Measurements from ENCODE around the gene LMAN1L. TPM values are rescaled to one million over a fixed set of nuclear protein-coding genes. Genes with fewer than 3 reads are reported as not detected.

LMAN1L gene
- total RNA-seq, 2 experiments from 2014 or later, result 0.09 to 0.38 TPM

DNA sequence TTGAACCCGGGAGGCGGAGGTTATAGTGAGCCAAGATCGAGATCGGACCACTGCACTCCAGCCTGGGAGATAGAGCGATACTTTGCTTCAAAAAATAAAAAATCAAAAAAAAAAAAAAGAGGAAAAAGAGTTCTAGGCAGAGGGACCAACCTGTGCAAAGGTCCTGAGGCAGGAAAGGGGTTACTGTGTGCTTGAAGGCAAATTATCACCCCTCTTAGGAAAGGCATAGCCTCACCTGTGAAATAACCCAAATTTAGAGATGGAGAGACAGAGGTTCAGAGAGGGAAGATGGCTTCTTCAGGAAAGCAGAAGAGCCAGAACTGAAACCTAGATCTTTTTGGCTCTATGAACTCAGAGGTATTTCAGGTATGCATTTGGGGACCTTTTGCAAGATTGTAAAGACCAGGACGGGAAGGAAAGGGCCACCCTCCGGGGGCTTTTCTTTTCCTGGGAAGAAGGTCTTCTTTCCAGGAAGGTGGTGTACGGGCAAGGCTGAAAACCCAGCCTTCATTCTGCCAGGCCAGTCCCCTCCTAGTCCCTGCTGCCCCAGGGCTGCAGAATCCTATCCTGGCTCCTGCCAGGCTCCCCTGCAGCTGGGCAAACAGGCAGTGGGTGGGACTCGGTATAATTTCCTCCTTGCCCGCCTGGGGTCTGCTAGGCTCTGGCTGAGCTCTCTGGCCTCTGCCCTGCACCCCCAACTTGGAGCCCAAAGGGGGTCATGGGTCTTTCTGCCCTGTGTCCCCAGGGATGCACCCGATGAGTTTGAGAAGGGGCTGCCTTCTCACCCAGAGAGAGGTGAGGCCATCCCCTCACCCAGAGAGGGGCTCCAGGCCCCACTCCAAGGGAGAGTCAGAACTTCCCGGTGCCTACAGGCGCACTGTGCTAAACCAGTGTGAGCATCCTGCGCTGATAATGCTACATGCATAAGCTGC lies 45.2 kb upstream of the LMAN1L start:
- Histone ChIP-seq H3K79me2 (ENCODE audit: insufficient read depth, low read depth, low read length) (no peaks in the 10 kb centered on the region), H4K20me1 (ENCODE audit: insufficient read depth, low read length) (no peaks in the 10 kb centered on the region), H3K4me1 (ENCODE audit: insufficient read depth, low read length, poor library complexity, severe bottlenecking) (peaks cover 26% of the 10 kb centered on the region), H3K4me3 (ENCODE audit: low read depth, low read length, poor library complexity, severe bottlenecking) (no peak overlapping the region), H3K9me3 (ENCODE audit: low read length) (no peaks in the 10 kb centered on the region), H3K36me3 (ENCODE audit: insufficient read depth, low read length) (no peaks in the 10 kb centered on the region), H3K9me2 (ENCODE audit: insufficient read depth, low read length) (no peaks in the 10 kb centered on the region), H3K4me2 (ENCODE audit: low read length) (no peak overlapping the region), H2AFZ (ENCODE audit: low read length) (no peak overlapping the region), H3K27ac (ENCODE audit: low read depth, low read length, poor library complexity, severe bottlenecking) (no peak overlapping the region)
- TF ChIP-seq EZH2phosphoT487 (IDR thresholded peaks at IDR 0.05; ENCODE audit: borderline replicate concordance, low read depth, low read length), result no peak
- TF ChIP-seq, protein P1, sequence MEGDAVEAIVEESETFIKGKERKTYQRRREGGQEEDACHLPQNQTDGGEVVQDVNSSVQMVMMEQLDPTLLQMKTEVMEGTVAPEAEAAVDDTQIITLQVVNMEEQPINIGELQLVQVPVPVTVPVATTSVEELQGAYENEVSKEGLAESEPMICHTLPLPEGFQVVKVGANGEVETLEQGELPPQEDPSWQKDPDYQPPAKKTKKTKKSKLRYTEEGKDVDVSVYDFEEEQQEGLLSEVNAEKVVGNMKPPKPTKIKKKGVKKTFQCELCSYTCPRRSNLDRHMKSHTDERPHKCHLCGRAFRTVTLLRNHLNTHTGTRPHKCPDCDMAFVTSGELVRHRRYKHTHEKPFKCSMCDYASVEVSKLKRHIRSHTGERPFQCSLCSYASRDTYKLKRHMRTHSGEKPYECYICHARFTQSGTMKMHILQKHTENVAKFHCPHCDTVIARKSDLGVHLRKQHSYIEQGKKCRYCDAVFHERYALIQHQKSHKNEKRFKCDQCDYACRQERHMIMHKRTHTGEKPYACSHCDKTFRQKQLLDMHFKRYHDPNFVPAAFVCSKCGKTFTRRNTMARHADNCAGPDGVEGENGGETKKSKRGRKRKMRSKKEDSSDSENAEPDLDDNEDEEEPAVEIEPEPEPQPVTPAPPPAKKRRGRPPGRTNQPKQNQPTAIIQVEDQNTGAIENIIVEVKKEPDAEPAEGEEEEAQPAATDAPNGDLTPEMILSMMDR (conservative IDR thresholded peaks at IDR 0.05; ENCODE audit: low read length), result no peak
- ChIA-PET CTCF (ENCODE audit: unreplicated experiment) (interaction anchor here (1.1 kb wide), 1 partner anchor 146 kb away, joined by 5 read pairs; no protein-coding TSS in a partner anchor), POLR2A (interaction anchor here (0.5 to 1.0 kb wide), 2 partner anchors 13 to 135 kb away, joined by 3 read pairs; no protein-coding TSS in a partner anchor)
- DNase-seq (ENCODE audit: low spot score), result no peak
- intact Hi-C loops (cut with micrococcal nuclease; ENCODE audit: unreplicated experiment), result loop anchor here (10.0 kb wide), 1 partner anchor 393 kb away; no protein-coding TSS in a partner anchor
- BruUV-seq (replicated peaks), result no TSS peak

DNA sequence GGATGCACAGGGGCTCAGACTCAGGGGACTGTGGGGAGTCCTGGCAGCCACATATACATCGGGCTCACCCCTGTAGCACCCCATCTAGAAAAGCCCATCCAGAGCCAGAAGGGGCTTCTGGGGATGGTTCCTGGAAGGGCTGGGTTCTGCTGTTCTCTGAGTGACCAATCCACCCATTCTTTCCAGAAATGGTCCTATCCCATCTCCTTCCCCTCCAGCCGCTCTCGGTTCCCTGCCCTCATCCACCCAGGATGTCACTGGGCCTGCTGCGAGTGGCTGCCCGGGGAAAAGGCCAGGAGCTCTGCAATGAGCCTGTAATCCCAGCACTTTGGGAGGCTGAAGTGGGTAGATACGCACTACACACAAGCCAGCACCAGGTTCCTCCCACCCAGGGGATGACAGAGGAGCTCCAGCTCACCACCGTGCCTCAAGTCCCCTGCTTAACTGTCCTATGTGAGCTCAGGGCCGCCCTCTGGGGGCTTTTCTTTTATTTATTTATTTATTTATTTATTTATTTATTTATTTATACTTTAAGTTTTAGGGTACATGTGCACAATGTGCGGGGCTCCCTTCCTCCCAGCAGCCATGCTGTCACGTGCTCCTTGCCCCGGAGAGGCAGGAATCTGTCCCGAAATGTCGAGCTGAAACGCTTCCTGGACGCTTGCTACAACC lies 44.4 kb upstream of the LMAN1L start:
- POLR2A ChIA-PET, result interaction anchor here (0.5 to 1.6 kb wide), 5 partner anchors 11 to 136 kb away, joined by 3 to 4 read pairs (median 3); no protein-coding TSS in a partner anchor
- Histone ChIP-seq H3K27ac (ENCODE audit: low read depth, low read length, poor library complexity, severe bottlenecking) (no peak overlapping the region), H3K9me3 (ENCODE audit: low read length) (no peaks in the 10 kb centered on the region), H4K20me1 (ENCODE audit: insufficient read depth, low read length) (no peaks in the 10 kb centered on the region), H3K9me2 (ENCODE audit: insufficient read depth, low read length) (no peaks in the 10 kb centered on the region), H3K4me3 (ENCODE audit: low read depth, low read length, poor library complexity, severe bottlenecking) (no peak overlapping the region), H3K36me3 (ENCODE audit: insufficient read depth, low read length) (no peaks in the 10 kb centered on the region), H3K4me1 (ENCODE audit: insufficient read depth, low read length, poor library complexity, severe bottlenecking) (peaks cover 33% of the 10 kb centered on the region), H2AFZ (ENCODE audit: low read length) (no peak overlapping the region), H3K4me2 (ENCODE audit: low read length) (no peak overlapping the region), H3K79me2 (ENCODE audit: insufficient read depth, low read depth, low read length) (no peaks in the 10 kb centered on the region)
- no TSS peak for BruUV-seq (replicated peaks)
- DNase-seq (ENCODE audit: low spot score), result no peak
- CTCF ChIA-PET (ENCODE audit: unreplicated experiment), result interaction anchor here (0.9 to 2.0 kb wide), 3 partner anchors 12 to 147 kb away, joined by 3 to 6 read pairs (median 5); no protein-coding TSS in a partner anchor
- intact Hi-C loops (cut with micrococcal nuclease; ENCODE audit: unreplicated experiment), result loop anchor here (10.0 kb wide), 1 partner anchor 393 kb away; no protein-coding TSS in a partner anchor
- TF ChIP-seq, protein P1 (conservative IDR thresholded peaks at IDR 0.05; ENCODE audit: low read length), result no peak
- no peak for TF ChIP-seq EZH2phosphoT487 (IDR thresholded peaks at IDR 0.05; ENCODE audit: borderline replicate concordance, low read depth, low read length)
